GM19240 (cell line): ENCODE data around the gene MYL12B.
A peak's percentile ranks its signal among the peaks of the same experiment; 100 is the strongest.
"Not testable (repeated sequence)": the region's sequence is repeated elsewhere in the genome, so short reads cannot be mapped to it uniquely, and the experiment has no call there.

Source experiments
- DNase-seq: peaks from one replicate; pipeline ENCODE4 v3.0.0; 2011; ENCODE audit warnings: low spot score; ENCODE audit not compliant: insufficient read length

Gene MYL12B

DNA sequence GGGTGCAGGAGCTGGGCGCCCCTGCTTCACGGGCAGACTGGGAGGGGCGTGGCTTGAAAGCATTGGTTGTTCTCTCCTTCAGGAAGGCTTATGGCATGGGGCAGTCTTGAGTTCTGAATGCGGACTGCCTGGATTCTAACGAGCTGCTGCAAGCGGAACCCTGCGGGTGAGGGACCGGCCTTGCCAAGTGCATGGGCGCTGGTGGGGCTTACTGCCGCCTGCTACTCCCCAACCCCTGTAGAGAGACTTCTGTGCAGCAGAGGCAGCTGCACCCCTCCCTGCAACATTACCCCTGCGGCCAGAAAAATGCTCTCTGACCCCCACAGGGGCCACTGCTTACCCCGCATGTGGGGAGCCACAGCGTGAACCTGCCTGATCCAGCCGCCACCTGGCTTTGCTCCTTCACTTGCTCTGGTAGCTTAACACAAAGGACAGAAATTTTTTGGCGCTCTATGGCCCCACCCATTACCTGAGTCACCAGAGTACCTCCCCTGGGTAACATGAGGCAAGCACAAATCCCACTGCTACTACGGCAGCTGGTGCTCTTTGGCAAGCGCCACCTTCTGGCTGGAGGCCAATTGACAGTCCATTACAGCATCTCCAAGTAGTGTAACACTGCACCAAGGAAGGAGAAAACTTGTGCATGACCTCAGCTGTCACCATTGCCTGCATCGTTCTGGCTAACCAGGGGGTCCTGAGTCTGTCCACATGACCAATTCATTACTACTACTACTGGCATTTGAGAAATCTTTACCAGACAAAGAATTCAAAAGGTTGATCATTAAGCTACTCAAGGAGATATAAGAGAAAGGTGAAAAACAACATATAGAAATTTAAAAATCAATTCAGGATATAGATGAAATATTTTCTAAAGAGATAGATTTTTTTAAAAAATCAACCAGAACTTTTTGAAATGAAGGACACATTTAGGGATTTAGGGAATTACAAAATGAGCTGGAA lies 35.4 kb downstream of the MYL12B start:
- peak; percentile 48 for DNase-seq

DNA sequence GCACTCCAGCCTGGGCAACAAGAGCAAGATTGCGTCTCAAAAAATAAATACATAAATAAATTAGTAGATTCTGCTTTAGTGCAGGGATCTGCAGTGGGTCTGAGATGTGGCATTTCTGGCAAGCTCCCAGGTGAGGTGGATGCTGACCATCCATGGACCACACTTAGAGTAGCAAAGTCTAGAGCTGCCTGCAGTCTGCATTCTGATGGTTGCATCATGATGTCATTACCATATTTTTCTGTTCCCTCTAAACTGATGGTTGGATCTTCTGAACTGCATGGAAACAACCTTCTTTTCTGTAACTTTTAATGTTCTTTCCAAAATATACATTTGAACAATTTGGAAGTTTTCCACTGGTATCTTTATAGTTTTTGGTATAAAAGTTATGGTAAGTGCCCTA lies 42.9 kb downstream of the MYL12B start:
- DNase-seq, result no peak

DNA sequence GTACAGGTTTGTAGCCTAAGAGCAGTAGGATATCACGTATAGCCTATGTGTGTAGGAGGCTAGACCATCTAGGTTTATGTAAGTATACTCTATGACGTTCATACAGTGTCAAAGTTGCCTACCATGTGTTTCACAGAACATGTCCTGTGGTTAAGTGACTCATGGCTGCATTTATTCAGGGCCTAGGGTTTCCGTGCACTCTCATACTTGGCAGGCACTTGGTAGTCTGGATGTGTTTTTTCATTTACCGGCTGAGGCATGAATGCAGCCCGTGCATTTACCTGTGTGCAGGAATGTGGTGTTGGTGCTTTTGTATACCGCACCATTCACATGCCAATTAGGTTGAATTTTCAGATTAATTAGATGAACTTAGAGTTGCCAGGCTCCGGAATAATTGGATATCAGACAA lies 43.4 kb downstream of the MYL12B start:
- DNase-seq, result no peak

DNA sequence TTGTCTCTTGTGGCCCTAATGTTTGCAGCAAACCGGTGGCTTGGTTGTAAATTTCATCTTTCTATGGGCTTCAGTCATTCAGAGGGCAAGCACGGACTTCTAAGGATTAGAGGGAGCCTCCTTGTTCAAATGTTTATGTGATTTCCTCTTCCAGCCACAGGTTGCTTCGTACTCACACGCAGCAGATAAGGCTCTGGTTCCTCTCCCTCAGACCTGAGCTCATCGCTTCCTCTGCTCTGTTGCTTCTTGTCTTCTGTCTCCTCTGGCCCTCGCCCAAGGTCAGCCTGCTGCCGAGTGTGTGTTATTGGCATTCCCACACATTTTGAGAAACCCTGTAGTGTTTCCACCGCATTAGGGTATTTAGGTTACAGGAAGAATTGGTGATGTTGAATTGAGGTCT lies 44.0 kb downstream of the MYL12B start:
- no peak for DNase-seq

DNA sequence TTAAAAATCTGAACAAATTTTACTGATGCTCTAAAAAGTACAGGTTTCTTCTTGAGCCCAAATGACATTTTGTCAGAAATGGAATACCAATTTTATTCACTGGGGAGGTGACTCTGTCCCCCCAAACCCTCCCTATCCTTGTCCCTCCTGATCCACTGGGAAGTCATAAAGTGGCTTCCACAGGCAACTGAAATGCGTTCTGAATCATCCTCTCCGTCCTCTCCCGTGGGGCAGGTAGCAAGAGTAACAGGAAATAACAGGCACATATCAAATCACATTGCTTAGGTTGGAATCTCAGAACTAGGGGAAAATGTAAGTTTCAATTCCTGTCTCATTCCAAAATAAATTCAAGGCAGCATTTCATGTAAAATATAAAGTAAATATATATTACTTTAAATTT lies 44.5 kb downstream of the MYL12B start:
- DNase-seq, result no peak

DNA sequence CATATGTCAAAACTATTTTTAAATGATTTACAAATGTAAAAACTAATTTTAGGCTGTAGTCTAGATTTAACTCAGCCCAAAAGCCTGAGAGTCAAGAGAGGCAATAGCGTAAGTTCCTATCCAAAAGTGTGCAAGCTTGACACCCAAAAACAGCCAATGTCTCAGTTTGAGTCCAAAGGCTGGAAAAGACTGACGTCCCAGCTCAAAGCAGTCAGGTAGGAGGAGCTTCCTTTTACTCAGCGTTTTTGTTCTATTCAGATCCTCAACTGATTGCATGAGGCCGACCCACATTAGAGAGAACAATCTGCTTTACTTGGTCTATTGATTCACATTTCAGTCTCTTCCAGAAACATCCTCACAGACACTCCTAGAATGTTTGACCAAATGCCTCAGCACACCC lies 51.8 kb downstream of the MYL12B start:
- no peak for DNase-seq

DNA sequence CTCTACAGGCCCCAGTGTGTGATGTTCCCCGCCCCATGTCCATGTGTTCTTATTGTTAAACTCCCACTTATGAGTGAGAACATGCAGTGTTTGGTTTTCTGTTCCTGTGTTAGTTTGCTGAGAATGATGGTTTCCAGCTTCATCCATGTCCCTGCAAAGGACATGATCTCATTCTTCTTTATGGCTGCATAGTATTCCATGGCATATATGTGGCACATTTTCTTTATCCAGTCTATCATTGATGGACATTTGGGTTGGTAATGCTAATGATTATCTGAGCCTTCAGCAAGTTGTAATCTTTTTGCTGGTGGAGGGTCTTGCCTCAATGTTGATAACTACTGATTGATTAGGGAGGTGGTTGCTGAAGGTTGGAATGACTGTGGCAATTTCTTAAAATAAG lies 53.4 kb downstream of the MYL12B start:
- not testable (repeated sequence) for DNase-seq

DNA sequence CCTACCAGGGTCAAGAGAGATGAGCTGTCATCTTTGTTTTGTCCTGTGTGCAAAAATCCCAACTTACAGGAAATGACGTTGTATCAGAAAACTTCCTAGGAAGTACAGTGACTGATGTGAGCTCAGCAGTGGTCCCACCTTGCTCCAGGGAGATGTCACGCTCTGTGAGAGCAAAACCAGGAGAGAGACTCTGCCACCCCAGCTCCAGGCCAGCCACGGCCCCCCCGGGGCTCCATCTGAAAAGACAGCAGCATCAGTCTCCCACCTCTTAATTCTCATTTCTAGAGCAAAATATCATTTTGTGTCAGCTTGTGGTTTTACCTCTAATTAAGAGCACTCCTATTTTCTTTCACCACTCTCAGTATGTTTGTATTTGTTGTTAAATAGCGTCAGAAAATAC lies 57.5 kb downstream of the MYL12B start:
- DNase-seq, result no peak

DNA sequence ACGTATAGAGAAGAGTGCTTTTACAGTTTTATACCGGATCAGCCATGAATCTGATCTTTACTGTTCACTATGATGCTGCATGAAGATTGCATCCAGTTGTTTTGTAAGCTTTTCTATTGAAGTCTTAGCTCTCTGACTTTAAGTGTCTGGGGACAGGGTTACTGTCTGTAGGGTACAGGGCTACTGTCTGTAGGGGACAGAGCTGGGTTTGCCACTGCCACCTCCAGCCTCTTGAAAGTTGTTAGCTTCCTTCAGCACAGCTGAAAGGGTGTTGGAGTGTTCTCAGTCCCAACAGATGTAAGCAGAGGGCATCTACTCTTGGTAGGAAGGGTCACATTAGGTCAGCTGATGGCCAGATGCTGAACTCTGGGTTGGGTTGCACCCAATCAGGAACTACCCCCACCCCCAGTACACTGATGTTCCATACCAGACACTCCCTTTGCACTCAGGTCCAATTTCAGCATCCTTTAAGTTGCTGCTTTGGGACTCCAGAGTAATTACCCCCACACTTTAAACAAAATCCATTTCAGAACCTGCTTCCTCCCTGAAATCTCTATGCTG lies 58.0 kb downstream of the MYL12B start:
- no peak for DNase-seq

DNA sequence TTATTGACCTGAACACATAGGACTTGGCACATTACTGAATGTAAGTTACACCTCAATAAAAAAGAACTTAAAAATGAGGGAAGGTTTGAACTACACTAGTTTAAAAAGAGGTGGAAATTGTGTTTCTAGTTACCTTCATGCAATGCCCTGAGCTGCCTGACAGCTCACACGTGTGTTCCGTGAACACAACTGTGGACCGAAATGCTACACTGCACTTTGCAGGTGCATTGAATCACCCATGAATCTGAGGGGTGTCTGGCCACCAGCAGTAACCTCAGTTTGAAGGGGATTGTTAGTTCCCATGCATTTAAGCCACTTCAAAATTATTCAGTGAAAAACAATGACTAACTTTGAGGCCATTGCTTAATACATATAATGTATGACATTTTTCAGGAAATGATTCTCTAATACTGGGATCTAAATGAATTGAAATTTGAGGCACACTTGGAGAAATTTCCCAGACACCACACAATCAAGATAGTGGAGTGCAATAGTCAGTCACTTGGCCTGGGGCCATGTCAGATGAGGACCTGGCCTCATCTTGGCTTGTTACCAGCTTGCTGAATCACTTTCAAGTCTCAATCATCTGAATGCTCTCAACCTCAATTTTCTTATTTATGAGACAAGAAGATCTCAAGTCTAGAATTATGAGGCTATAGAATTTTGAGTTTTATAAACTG lies 59.3 kb downstream of the MYL12B start:
- DNase-seq, result no peak

DNA sequence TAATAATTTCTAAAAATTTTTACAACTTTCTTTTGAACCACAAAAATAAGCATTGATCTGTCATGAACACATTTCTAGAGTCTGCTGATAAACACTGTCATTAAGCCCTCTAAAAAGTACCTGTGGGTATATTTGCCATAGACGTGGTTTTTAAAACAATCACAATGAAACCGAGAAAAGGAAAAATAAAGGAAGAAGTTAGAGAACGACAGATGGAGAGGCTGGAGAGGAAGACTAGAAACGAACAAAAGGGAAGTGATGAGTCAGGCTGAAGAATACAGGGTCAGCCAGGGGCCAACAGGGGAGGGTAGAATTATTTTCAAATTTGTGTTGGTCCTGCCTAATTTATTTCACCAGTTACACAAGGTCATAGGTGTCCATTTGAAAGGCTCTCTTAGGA lies 62.0 kb downstream of the MYL12B start:
- no peak for DNase-seq
